ENCODE data around the gene SUGCT.
"Not testable (repeated sequence)": the region's sequence is repeated elsewhere in the genome, so short reads cannot be mapped to it uniquely, and the experiment has no call there.

The SUGCT gene

GRCh38 chr7:40134428-40135316 is at the start of gene SUGCT, which contains the start of gene MPLKIP:
TSS of gene SUGCT (plus strand) at chr7:40135005.
TSS of gene MPLKIP (minus strand) at chr7:40134622. CDS start at chr7:40134567, 55 bp downstream.
- peak; percentile 73 for DNase-seq (ENCODE audit: low read depth)

GRCh38 chr7:40092182-40092581 is 42.6 kb upstream of the SUGCT start:
- no peak for DNase-seq (ENCODE audit: low read depth)

GRCh38 chr7:40093631-40094350 is 41.0 kb upstream of the SUGCT start:
- DNase-seq (ENCODE audit: low read depth) = no peak

- DNase-seq (ENCODE audit: low read depth) = no peak
Observed at GRCh38 chr7:40095230-40095629, 39.6 kb upstream of the SUGCT start.

- no peak for DNase-seq (ENCODE audit: low read depth)
Observed at GRCh38 chr7:40095695-40096327, 39.0 kb upstream of the SUGCT start.

- no peak for DNase-seq (ENCODE audit: low read depth)
Observed at GRCh38 chr7:40097728-40098127, 37.1 kb upstream of the SUGCT start.

- no peak for DNase-seq (ENCODE audit: low read depth)
Observed at GRCh38 chr7:40098810-40099209, 36.0 kb upstream of the SUGCT start.

- DNase-seq (ENCODE audit: low read depth) = no peak
Observed at GRCh38 chr7:40099837-40100236, 35.0 kb upstream of the SUGCT start.

- DNase-seq (ENCODE audit: low read depth) = no peak
Observed at GRCh38 chr7:40101201-40101600, 33.6 kb upstream of the SUGCT start.

GRCh38 chr7:40102897-40103296 is 31.9 kb upstream of the SUGCT start:
- no peak for DNase-seq (ENCODE audit: low read depth)

- no peak for DNase-seq (ENCODE audit: low read depth)
Observed at GRCh38 chr7:40105879-40106473, 28.8 kb upstream of the SUGCT start.

- no peak for DNase-seq (ENCODE audit: low read depth)
Observed at GRCh38 chr7:40115936-40116335, 18.9 kb upstream of the SUGCT start.

- not testable (repeated sequence) for DNase-seq (ENCODE audit: low read depth)
Observed at GRCh38 chr7:40117199-40117598, 17.6 kb upstream of the SUGCT start.

- DNase-seq (ENCODE audit: low read depth) = not testable (repeated sequence)
Observed at GRCh38 chr7:40118201-40118600, 16.6 kb upstream of the SUGCT start.

- DNase-seq (ENCODE audit: low read depth) = no peak
Observed at GRCh38 chr7:40120020-40120419, 14.8 kb upstream of the SUGCT start.

- not testable (repeated sequence) for DNase-seq (ENCODE audit: low read depth)
Observed at GRCh38 chr7:40122100-40122939, 12.5 kb upstream of the SUGCT start.

- no peak for DNase-seq (ENCODE audit: low read depth)
Observed at GRCh38 chr7:40122940-40123254, 11.9 kb upstream of the SUGCT start.

- no peak for DNase-seq (ENCODE audit: low read depth)
Observed at GRCh38 chr7:40133561-40134427, 1.0 kb upstream of the SUGCT start.

GRCh38 chr7:40135317-40135610 is 459 bp downstream of the SUGCT start:
- no peak for DNase-seq (ENCODE audit: low read depth)

- DNase-seq (ENCODE audit: low read depth) = no peak
Observed at GRCh38 chr7:40137563-40137962, 2.8 kb downstream of the SUGCT start.

GRCh38 chr7:40138973-40139372 is 4.2 kb downstream of the SUGCT start:
- DNase-seq (ENCODE audit: low read depth) = no peak

Data from stimulated activated CD8-positive, alpha-beta memory T cell treated with anti-CD3 and anti-CD28 coated beads, Interleukin-15, amount 100 ng/mL, for 24 hours (primary cell).